Heart left ventricle (tissue), 16 donors: ENCODE measurements around the gene TAF6. TPM values are rescaled to one million over a fixed set of nuclear protein-coding genes. Genes with fewer than 3 reads are reported as not detected.
A peak's percentile ranks its signal among the peaks of the same experiment; 100 is the strongest.

Source experiments
- ATAC-seq, 4 donors: fragments of 200-7000 bp; cut with Tn5 transposase; one replicate each; pipeline ENCODE4 v1.9.1; 2020 to 2022; ENCODE audit warnings: moderate library complexity in 4 of 4, mild to moderate bottlenecking in 3 of 4, moderate number of reproducible peaks in 1 of 4
- DNase-seq, 5 donors: peaks; one replicate each; pipeline ENCODE4 v3.0.0-alpha.2; 2020
- H3K27ac ChIP-seq, 12 donors: fragments of 200-600 bp; sonication (generic) in 4 of 12; one replicate each; pipeline versions ENCODE4 v1.5.0 to v1.8.0; 2016 to 2022; ENCODE audit warnings: mild to moderate bottlenecking in 2 of 12
- H3K27me3 ChIP-seq, 9 donors: fragments of 200-600 bp; sonication (generic) in 2 of 9; one replicate each; pipeline versions ENCODE4 v1.5.1 to v1.8.0; 2016 to 2022; ENCODE audit warnings: mild to moderate bottlenecking in 3 of 9
- H3K36me3 ChIP-seq, 9 donors: fragments of 200-600 bp; sonication (generic) in 2 of 9; one replicate each; pipeline versions ENCODE4 v1.5.0 to v1.8.0; 2018 to 2022; ENCODE audit warnings: mild to moderate bottlenecking in 2 of 9
- H3K4me1 ChIP-seq, 12 donors: fragments of 200-600 bp; sonication (generic) in 4 of 12; one replicate each; pipeline versions ENCODE4 v1.5.0 to v1.8.0; 2016 to 2022; ENCODE audit warnings: mild to moderate bottlenecking in 3 of 12
- H3K4me3 ChIP-seq, 12 donors: fragments of 200-600 bp; sonication (generic) in 4 of 12; one replicate each; pipeline versions ENCODE4 v1.5.0 to v1.8.0; 2017 to 2022; ENCODE audit warnings: mild to moderate bottlenecking in 9 of 12, moderate library complexity in 4 of 12
- H3K9me3 ChIP-seq, 12 donors: fragments of 200-600 bp; sonication (generic) in 4 of 12; one replicate each; pipeline versions ENCODE4 v1.5.0 to v1.8.0; 2016 to 2022; ENCODE audit warnings: mild to moderate bottlenecking in 1 of 12
- POLR2A ChIP-seq, 2 donors: fragments of 450-650 bp; IDR thresholded peaks; one replicate each; pipeline ENCODE4 v1.6.1; 2017; ENCODE audit warnings: antibody characterized with exemption in 2 of 2, mild to moderate bottlenecking in 2 of 2, moderate library complexity in 2 of 2
- WGBS, 4 donors: extraction: QIAGEN DNeasy Blood & Tissue Kit in 2 of 4; methylation state at CpG; one replicate each; pipeline versions ENCODE4 v1.1.5 to v1.1.7; 2013 to 2018; 5-methylcytosine and 5-hydroxymethylcytosine counted together
- intact Hi-C, 10 donors: fragments of 100-400 bp; cut with DNase I; formaldehyde crosslinking; loops; one replicate each; pipeline versions ENCODE4 v1.11.1 to v1.14.2; 2022
- polyA plus RNA-seq, 2 donors: library from polyadenylated mRNA; stranded (reverse); fragments of 200-250 nt; gene quantifications; one replicate each; pipeline ENCODE4 v1.2.3, GENCODE V29; 2013
- total RNA-seq, 9 donors: library from RNA; depleted of rRNA in 2 of 9; stranded (reverse); fragments of >200 nt in 2 of 9; fragmentation: NEBNext Ultra II Directional in 3 of 9; extraction: Animal tissue kit (Norgen Biotek cat#: 25700) in 3 of 9; gene quantifications; one replicate each; pipeline versions ENCODE4 v1.1.0 to v1.2.4, GENCODE V29; 2016 to 2023
- TF ChIP-seq, protein P1 (sequence below), 12 donors: fragments of 200-600 bp; sonication (generic) in 4 of 12; IDR thresholded peaks; one replicate each; pipeline versions ENCODE4 v1.5.0 to v1.8.0; 2018 to 2022; ENCODE audit warnings: antibody characterized with exemption in 12 of 12, mild to moderate bottlenecking in 5 of 12
- donor health status: ischemic (EF 13 %, LVEDD 7.1; RV severe dilation, severe dysfunction).
- donor health status: healthy with polysubstance abuse.
- donor health status: DM: no; HTN: yes; CAD: no.
- donor health status: DM: no; HTN: no; CAD: no.
- donor health status: ischemic (EF 25% LVEDD 6.9; RV normal size, moderate dysfunction).
- donor health status: ischemic (EF 25% LVEDD 5.7; RV mildly dilated, moderate dysfunction).
- donor health status: healthy.
- donor health status: DM: yes; HTN: yes; CAD: no.
- donor health status: ischemic (EF 35%, LVEDD 5.7; RV mildly dilated, moderate dysfunction).
- donor health status: nonischemic (EF 11% LVEDD 7.7; RV severe dilation, severe dysfunction).
- donor health status: DM: yes; HTN: yes; CAD: no.
- donor health status: PGD.
- donor health status: ischemic (EF 29% LVEDD 5.4; RV normal size, mild dysfunction).
- donor health status: nonischemic (EF 23%, LVEDD 6.1; RV moderate dilation, normal function).

Gene TAF6
- total and polyA plus RNA-seq, 11 donors = 24.9 to 80.9 (median 34.1) TPM

DNA sequence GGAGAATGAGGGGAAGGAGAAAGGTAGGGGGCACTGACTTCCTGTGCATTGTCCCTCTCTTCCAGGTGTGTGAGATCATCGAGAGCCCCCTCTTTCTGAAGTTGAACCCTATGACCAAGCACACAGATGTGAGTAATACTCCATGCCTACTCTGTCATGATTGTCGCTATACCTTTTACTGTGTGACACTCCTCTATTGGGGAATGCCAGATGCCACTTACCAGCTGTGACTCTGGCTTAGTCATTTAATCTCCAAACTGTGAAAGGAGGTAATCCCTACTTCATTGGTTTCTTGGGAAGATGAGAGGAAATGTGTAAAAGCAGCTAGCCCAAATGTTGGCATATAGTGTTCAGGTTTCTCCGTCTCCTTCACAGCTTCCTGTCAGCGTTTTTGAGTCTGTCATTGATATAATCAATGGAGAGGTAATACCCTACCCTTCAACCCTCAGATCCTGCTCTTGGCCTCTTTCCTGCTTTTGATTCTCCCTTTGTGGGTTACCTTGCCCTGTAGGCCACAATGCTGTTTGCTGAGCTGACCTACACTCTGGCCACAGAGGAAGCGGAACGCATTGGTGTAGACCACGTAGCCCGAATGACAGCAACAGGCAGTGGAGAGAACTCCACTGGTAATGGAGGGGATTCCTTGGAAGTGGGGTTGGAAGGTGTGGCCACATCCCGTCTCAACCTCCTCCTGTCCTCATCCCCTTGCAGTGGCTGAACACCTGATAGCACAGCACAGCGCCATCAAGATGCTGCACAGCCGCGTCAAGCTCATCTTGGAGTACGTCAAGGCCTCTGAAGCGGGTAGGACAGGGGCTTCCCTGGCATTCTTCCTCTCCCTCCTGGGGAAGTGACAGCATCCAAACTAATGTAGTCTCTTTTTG lies 28.4 kb downstream of the TAF6 start:
- H3K27ac ChIP-seq = no peak overlapping the region
- DNase-seq (no peak), ATAC-seq (no peak)
- no peak for TF ChIP-seq POLR2A (IDR thresholded peaks at IDR 0.05)
- TF ChIP-seq, protein P1, sequence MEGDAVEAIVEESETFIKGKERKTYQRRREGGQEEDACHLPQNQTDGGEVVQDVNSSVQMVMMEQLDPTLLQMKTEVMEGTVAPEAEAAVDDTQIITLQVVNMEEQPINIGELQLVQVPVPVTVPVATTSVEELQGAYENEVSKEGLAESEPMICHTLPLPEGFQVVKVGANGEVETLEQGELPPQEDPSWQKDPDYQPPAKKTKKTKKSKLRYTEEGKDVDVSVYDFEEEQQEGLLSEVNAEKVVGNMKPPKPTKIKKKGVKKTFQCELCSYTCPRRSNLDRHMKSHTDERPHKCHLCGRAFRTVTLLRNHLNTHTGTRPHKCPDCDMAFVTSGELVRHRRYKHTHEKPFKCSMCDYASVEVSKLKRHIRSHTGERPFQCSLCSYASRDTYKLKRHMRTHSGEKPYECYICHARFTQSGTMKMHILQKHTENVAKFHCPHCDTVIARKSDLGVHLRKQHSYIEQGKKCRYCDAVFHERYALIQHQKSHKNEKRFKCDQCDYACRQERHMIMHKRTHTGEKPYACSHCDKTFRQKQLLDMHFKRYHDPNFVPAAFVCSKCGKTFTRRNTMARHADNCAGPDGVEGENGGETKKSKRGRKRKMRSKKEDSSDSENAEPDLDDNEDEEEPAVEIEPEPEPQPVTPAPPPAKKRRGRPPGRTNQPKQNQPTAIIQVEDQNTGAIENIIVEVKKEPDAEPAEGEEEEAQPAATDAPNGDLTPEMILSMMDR (IDR thresholded peaks at IDR 0.05) = no peak
- 87 to 92% (median 88%) methylated on average over 13 to 14 of the region's 14 CpGs for WGBS, 4 donors
- H3K27me3 ChIP-seq = no peaks in the 10 kb centered on the region
- peaks cover 0 to 28% (median 16%) of the 10 kb centered on the region in 12 donors for H3K4me1 ChIP-seq
- intact Hi-C loops = loop anchor here in 1 of 10 donors (5.0 kb wide), 1 partner anchor 37 kb away; the partner anchor contains the start of gene MBLAC1
- H3K4me3 ChIP-seq = no peak overlapping the region
- no peaks in the 10 kb centered on the region for H3K9me3 ChIP-seq
- peaks cover 0 to 58% (median 55%) of the 10 kb centered on the region in 9 donors for H3K36me3 ChIP-seq

DNA sequence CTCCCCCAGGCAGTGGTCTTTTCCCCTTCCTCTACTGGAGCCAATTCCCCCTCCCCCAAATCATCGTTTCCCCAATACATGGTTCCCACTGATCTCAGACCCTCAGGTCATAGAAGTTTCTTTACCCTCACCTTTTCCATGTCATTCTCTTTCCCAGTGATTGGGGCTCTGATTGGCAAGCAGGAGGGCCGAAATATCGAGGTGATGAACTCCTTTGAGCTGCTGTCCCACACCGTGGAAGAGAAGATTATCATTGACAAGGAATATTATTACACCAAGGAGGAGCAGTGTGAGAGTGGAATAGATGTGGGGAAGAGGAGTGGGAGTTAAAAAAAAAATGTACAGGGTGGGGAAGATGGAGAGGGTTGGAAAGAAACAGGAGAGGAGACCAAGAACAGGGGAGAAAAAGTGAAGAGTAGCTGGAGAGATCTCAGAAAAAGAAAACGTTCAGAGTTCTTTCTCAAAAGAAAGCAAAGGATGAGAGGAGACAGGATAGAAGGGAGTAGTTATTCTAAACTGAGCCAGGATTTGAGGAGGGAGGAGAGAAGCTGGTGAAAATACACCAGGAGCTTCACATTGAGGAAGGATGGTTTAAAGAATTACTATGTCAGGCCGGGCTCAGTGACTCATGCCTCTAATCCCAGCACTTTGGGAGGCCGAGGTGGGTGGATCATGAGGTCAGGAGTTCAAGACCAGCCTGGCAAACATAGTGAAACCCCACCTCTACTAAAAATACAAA lies 29.5 kb downstream of the TAF6 start:
- H3K4me1 ChIP-seq = peaks cover 0 to 31% (median 16%) of the 10 kb centered on the region in 12 donors
- intact Hi-C loops = loop anchor here in 5 of 10 donors (5.0 to 10.0 kb wide), 2 partner anchors 38 to 175 kb away; partner anchors contain the start of genes TRIM4 (in 3 of the 5) and MBLAC1 (in 2 of the 5)
- H3K27me3 ChIP-seq = no peaks in the 10 kb centered on the region

DNA sequence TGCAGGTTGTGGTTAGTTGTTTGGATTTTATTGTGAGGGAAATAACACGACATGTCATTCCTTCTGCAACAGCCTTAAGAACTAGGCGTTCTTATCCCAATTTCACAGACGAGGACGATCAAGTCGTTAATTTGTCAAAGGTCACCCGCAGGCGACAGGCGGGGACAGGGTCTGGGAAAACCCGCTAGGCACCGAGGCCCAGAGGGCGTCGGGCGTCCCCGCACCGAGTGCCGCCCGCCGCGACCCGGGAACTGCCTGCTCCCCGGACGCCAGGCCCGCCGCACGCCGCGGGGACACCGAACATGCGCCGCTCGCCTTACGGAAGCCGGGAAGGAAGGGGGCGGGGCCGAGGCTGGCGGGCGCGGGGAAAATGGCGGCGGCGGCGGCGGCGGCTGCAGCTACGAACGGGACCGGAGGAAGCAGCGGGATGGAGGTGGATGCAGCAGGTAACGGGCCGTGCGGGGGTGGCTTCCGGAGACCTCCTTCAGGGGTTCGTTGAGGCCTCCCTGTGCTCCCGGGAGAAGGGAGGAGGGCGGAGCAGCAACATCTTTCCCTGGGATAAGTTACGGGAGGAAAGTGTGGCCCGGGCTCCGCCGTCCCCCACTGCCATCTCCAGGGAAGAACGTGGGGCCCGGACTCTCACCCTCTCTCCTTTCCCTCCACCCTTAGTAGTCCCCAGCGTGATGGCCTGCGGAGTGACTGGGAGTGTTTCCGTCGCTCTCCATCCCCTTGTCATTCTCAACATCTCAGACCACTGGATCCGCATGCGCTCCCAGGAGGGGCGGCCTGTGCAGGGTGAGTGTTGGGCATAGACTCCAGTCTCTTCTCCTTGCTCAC lies 30.3 kb downstream of the TAF6 start, which contains the start of gene COPS6:
Gene COPS6 (plus strand): TSS at position 349 of the 837 bp plus-strand sequence. CDS start 22 bp downstream, at position 371.
- ATAC-seq (peak; percentile 48 to 88 (median 88)), DNase-seq (peak; percentile 88 to 94 (median 91))
- 0 to 2% (median 1%) methylated on average over 32 to 68 of the region's 68 CpGs for WGBS, 4 donors
- H3K4me1 ChIP-seq = peaks cover 0 to 31% (median 16%) of the 10 kb centered on the region in 12 donors
- intact Hi-C loops = loop anchor here in 4 of 10 donors (5.0 to 10.0 kb wide), 2 partner anchors 38 to 174 kb away; partner anchors contain the start of genes TRIM4 (in 3 of the 4) and MBLAC1 (in 1 of the 4)
- H3K4me3 ChIP-seq = peak within 1 kb of the TSS; percentile 62 to 96 (median 87)
- peaks cover 0 to 38% (median 36%) of the 10 kb centered on the region in 9 donors for H3K36me3 ChIP-seq
- no peaks in the 10 kb centered on the region for H3K27me3 ChIP-seq
- no peaks in the 10 kb centered on the region for H3K9me3 ChIP-seq
- TF ChIP-seq, protein P1 (IDR thresholded peaks at IDR 0.05) = no peak
- peak in 1 of 2 donors; percentile 89 for TF ChIP-seq POLR2A (IDR thresholded peaks at IDR 0.05)
- peak within 1 kb of the TSS; percentile 70 to 97 (median 93) for H3K27ac ChIP-seq

More for the DNA sequence above, 29.5 kb downstream of the TAF6 start:
- 37 to 42% (median 40%) methylated on average over 7 of the region's 7 CpGs for WGBS, 4 donors
- peak overlapping the region; percentile 62 to 96 (median 87) for H3K4me3 ChIP-seq
- TF ChIP-seq, protein P1 (IDR thresholded peaks at IDR 0.05) = no peak
- TF ChIP-seq POLR2A (IDR thresholded peaks at IDR 0.05) = no peak
- H3K9me3 ChIP-seq = no peaks in the 10 kb centered on the region
- peak overlapping the region in 10 of 12 donors; percentile 85 to 97 (median 93) for H3K27ac ChIP-seq
- no peak for ATAC-seq
- DNase-seq = no peak
- peaks cover 0 to 46% (median 44%) of the 10 kb centered on the region in 9 donors for H3K36me3 ChIP-seq
